ENCODE results near the gene FAM200C.

FAM200C gene

DNA sequence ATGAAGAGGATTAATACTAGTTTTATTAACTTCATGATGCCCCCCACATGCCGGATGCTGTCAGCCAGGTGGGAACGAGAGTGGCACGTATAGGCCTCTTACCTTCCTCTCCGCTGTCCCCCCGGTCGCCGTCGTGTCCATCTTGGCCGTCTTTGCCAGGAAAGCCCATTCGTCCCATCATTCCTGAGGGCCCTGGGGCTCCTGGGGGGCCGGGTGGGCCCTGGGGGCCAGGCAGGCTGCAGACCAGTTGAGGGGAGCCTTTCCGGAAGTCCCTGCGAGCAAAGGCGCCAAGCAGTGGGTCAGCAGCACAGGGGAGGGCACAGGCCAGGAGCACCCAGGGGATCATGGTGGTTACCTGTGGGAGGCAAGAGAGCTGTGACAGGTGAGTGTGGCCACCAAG is 45.2 kb downstream of the FAM200C start:
- TF ChIP-seq, protein P1, sequence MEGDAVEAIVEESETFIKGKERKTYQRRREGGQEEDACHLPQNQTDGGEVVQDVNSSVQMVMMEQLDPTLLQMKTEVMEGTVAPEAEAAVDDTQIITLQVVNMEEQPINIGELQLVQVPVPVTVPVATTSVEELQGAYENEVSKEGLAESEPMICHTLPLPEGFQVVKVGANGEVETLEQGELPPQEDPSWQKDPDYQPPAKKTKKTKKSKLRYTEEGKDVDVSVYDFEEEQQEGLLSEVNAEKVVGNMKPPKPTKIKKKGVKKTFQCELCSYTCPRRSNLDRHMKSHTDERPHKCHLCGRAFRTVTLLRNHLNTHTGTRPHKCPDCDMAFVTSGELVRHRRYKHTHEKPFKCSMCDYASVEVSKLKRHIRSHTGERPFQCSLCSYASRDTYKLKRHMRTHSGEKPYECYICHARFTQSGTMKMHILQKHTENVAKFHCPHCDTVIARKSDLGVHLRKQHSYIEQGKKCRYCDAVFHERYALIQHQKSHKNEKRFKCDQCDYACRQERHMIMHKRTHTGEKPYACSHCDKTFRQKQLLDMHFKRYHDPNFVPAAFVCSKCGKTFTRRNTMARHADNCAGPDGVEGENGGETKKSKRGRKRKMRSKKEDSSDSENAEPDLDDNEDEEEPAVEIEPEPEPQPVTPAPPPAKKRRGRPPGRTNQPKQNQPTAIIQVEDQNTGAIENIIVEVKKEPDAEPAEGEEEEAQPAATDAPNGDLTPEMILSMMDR (IDR thresholded peaks at IDR 0.05; ENCODE audit: insufficient read depth, missing control alignments), result no peak
- DNase-seq (ENCODE audit: insufficient read length, low spot score) (no peak), FAIRE-seq (no peak)

DNA sequence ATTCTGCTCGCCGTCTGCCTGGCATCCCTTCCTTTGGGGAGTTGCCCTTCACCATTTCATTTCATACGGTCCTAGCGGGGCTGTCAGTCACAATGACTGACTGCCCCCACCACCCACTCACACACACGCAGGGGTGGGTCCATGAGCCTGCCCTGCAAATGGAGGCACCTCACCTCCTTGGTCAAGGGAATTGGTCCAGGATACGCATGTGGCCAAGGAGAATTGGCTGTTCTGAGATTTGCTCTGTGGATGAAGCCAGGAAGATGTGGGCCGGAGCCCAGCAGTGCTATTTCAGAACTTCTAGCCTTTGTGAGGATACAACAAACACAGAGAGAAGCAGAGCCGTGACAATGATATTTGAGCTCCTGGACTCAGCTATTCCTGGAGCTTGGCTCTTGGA is 46.5 kb downstream of the FAM200C start:
- DNase-seq (ENCODE audit: insufficient read length, low spot score) (no peak), FAIRE-seq (no peak)
- TF ChIP-seq, protein P1 (IDR thresholded peaks at IDR 0.05; ENCODE audit: insufficient read depth, missing control alignments), result no peak

DNA sequence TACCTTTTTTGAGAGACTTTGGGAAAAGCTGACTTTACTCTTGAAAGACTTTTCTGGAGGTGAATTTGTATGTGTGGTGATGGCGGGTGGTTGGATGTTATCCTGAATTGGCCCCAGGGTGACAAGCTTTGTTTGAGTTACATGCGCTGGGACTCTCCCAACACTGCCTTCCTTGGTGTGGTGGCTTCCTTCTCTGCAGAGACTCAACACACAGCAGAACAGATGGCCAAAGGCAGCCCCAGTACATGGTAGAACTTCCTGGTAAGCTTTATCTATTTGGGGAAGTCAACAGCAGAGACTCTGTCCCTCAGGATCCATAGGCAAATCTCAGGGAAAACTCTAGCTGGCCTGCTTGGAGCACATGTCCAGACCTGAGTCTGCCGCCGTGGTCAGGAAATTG is 47.5 kb downstream of the FAM200C start:
- TF ChIP-seq, protein P1 (IDR thresholded peaks at IDR 0.05; ENCODE audit: insufficient read depth, missing control alignments), result no peak
- DNase-seq (ENCODE audit: insufficient read length, low spot score) (no peak), FAIRE-seq (no peak)

DNA sequence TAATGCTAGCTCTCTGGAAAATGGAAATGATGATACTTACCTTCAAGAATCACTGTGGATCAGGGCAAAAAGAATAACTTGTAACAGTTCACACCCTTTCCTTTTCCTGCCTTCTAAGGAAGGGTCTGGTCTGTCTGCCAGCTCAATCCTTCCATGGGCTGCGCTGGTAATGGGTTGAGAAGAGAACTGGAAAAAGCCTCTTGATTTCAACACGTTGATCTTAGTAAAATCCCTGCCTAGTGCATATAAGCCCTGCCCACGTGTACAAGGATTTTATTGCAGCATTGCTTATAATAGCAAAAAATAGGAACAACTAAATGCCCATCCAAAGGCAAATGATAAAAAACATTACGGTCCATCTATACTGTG is 49.9 kb downstream of the FAM200C start:
- TF ChIP-seq, protein P1 (IDR thresholded peaks at IDR 0.05; ENCODE audit: insufficient read depth, missing control alignments), result no peak
- no peak for FAIRE-seq
- no peak for DNase-seq (ENCODE audit: insufficient read length, low spot score)

DNA sequence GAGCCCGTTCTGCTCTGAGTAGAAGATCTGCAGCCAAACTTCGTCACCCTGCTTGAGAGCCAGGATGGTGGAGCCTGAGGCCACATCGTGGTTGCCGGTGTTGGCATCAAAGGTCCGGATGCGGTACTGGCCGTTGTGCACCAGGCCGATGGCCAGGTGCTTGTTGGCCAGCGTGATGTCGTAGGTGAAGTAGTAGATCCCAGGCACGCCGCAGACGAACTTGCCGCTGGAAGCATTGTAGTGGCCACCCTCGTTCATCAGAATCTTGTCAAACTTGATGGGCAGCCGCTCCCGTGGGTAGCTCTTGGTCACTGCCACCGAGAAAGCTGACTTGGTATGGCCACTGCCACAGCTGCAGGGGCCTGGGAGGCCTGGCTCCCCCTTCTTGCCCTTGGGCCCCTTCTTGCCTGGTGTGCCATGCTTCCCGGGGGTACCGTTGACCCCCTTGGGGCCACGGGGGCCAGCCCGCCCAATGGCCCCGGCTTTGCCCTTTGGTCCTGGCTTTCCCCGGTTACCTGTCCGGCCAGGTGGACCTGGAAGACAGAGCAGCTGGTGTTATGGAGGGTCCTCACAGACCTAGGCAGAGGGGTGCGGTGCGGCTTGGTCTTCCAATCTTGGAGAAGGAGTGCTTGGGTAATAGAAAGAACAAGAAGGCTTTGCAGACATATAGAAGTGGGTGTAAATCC is 50.5 kb downstream of the FAM200C start:
- TF ChIP-seq, protein P1 (IDR thresholded peaks at IDR 0.05; ENCODE audit: insufficient read depth, missing control alignments), result no peak
- DNase-seq (ENCODE audit: insufficient read length, low spot score) (no peak), FAIRE-seq (no peak)

DNA sequence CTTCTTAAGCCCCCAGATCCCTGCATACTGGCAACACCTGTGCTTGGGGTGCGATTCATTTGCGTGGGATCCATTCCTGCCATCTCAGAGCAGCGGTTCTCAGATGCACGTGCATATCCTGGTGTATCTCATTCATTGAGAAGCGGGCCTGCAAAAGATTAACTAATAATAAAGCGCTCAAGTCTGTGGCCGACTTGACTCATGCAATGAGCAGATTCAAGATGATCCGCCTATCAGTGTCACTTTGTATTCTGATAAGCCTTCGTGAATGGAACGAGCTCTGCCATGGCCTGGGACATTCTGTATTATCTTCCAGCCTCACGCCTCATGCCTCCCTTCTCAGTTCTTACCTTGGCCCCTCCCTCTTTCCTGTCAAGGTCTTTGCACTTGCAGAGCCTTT is 51.8 kb downstream of the FAM200C start:
- TF ChIP-seq, protein P1 (IDR thresholded peaks at IDR 0.05; ENCODE audit: insufficient read depth, missing control alignments), result no peak
- FAIRE-seq, result no peak

DNA sequence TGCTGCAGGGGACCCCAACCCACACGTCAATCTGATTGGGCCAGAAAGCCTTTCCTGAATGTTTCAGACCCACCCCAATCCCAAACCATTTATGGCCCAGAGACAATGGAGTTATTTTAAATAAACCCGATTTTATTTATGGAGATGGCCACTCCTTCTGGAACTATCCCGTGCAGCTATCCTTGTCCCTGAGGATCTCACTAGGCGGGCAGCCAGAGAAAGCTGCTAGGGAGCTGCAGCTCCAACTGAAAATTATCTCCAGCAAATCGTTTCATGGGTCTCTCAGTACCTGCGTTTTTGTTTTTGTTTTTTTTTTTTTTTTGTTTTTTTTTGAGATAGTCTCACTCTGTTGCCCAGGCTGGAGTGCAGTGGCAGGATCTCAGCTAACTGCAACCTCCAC is 52.4 kb downstream of the FAM200C start:
- TF ChIP-seq, protein P1 (IDR thresholded peaks at IDR 0.05; ENCODE audit: insufficient read depth, missing control alignments), result no peak
- DNase-seq (ENCODE audit: insufficient read length, low spot score), result no peak
- FAIRE-seq, result no peak

More for the DNA sequence above, 51.8 kb downstream of the FAM200C start:
- DNase-seq (ENCODE audit: insufficient read length, low spot score), result no peak
